Tibial nerve (tissue), 3 donors: ENCODE results near the gene HECTD1.

Source experiments
- CTCF ChIP-seq, 5 experiments: fragments of 200-600 bp in 3 of 5; fragments of 450-650 bp in 2 of 5; sonication (generic) in 3 of 5; IDR thresholded peaks; one replicate each; pipeline ENCODE4 v1.5.1; 2016 to 2019; ENCODE audit warnings: antibody characterized with exemption in 5 of 5, mild to moderate bottlenecking in 3 of 5, moderate library complexity in 2 of 5
- POLR2A ChIP-seq, 2 donors: fragments of 450-650 bp; IDR thresholded peaks; one replicate each; pipeline ENCODE4 v1.6.1; 2017; ENCODE audit warnings: antibody characterized with exemption in 2 of 2, mild to moderate bottlenecking in 2 of 2, moderate library complexity in 2 of 2

- TF ChIP-seq CTCF (IDR thresholded peaks at IDR 0.05) = no peak
- TF ChIP-seq POLR2A (IDR thresholded peaks at IDR 0.05) = no peak
Observed at GRCh38 chr14:31251028-31251958, 43.7 kb upstream of the HECTD1 start.
